ENCODE measurements around the gene SNX15.

SNX15 gene

DNA sequence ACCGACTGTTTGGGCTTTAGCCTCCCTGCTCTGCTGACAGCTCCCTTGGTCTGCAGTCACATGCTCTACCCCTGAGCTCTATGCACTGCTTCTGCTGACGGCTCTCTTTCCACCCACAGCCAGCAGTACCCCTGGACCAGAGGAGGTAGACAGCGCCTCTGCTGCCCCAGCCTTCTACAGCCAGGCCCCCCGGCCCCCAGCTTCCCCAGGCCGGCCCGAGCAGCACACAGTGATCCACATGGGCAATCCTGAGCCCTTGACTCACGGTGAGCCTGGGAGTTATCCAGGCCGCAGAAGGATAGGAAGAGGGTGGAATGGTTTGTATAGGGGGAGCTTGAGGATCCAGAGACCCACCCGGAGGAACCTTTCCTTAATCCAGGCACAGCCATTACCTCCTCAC lies 59.6 kb downstream of the SNX15 start:
- DNase-seq: no peak

GRCh38 chr11:65087216-65087615 lies 60.0 kb downstream of the SNX15 start:
- DNase-seq: no peak

DNA sequence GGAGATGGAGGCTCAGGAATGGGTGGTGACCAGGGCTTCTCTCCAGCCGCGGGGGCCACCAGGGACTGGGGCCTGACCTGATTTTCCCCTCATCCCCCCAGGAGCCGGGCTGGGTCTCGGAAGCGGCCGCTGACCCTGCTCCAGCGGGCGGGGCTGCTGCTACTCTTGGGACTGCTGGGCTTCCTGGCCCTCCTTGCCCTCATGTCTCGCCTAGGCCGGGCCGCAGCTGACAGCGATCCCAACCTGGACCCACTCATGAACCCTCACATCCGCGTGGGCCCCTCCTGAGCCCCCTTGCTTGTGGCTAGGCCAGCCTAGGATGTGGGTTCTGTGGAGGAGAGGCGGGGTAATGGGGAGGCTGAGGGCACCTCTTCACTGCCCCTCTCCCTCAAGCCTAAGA lies 60.6 kb downstream of the SNX15 start:
- DNase-seq: no peak

- DNase-seq: no peak
These were observed 62.4 kb downstream of the SNX15 start for GRCh38 chr11:65089621-65090020.
